HFF-Myc (cell line): ENCODE data around the gene TBC1D22A.

ENCODE experiments used
- DNase-seq: peaks from one replicate; pipeline ENCODE4 v3.0.0-alpha.2; 2011; ENCODE audit warnings: low read depth; ENCODE audit errors: extremely low read depth
- H3K4me3 ChIP-seq: replicated peaks from 2 replicates; pipeline ENCODE4 v1.5.1; 2011; ENCODE audit warnings: low read depth, mild to moderate bottlenecking, control low read depth, low read length
- TF ChIP-seq, protein P1 (sequence below): IDR thresholded peaks from 2 replicates; pipeline ENCODE4 v1.5.1; 2012; ENCODE audit warnings: mild to moderate bottlenecking, low read depth, low read length, control low read depth; ENCODE audit errors: missing control alignments

The TBC1D22A gene

DNA sequence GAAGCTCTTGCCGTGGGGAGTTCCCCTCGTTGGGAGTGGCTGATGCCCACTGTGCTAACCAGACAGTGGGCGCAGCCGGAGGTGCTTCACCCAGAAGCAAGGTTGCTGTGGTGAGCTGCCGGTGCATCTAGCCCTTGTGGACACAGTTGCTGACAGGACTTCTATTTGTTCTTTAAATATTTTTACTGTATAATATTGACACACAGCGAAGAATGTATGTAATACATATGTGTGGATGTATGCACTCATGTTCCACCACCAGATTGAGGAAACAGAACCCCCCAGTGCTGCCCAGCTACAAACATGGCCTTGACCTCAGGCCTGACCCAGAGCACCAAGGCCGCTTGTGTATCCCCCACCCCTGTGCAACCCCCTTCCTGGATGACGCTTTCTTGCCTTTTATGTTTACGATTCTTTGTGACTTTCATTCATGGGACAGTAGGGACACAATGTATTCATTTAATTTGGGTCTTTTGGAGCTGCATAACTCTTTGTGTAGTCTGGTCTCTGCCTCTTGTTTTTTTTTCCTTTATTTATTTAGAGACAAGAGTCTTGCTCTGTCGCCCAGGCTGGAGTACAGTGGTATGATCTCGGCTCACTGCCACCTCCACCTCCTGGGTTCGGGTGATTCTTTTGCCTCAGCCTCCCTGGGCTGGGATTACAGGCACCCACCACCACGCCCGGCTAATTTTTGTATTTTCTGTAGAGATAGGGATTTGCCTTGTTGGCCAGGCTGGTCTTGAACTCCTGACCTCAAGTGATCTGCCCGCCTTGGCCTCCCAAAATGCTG is 132.6 kb downstream of the TBC1D22A start:
- TF ChIP-seq, protein P1, sequence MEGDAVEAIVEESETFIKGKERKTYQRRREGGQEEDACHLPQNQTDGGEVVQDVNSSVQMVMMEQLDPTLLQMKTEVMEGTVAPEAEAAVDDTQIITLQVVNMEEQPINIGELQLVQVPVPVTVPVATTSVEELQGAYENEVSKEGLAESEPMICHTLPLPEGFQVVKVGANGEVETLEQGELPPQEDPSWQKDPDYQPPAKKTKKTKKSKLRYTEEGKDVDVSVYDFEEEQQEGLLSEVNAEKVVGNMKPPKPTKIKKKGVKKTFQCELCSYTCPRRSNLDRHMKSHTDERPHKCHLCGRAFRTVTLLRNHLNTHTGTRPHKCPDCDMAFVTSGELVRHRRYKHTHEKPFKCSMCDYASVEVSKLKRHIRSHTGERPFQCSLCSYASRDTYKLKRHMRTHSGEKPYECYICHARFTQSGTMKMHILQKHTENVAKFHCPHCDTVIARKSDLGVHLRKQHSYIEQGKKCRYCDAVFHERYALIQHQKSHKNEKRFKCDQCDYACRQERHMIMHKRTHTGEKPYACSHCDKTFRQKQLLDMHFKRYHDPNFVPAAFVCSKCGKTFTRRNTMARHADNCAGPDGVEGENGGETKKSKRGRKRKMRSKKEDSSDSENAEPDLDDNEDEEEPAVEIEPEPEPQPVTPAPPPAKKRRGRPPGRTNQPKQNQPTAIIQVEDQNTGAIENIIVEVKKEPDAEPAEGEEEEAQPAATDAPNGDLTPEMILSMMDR: no peak
- no peak overlapping the region for H3K4me3 ChIP-seq
- no peak for DNase-seq

- no peak overlapping the region for H3K4me3 ChIP-seq
- DNase-seq: no peak
- TF ChIP-seq, protein P1: no peak
Measured at GRCh38 chr22:46895753-46896152, 133.3 kb downstream of the TBC1D22A start.

- TF ChIP-seq, protein P1: no peak
- no peak overlapping the region for H3K4me3 ChIP-seq
- DNase-seq: no peak
Measured at GRCh38 chr22:46896166-46896565, 133.7 kb downstream of the TBC1D22A start.

- no peak overlapping the region for H3K4me3 ChIP-seq
- TF ChIP-seq, protein P1: no peak
- no peak for DNase-seq
Measured at GRCh38 chr22:46896568-46897245, 134.3 kb downstream of the TBC1D22A start.

DNA sequence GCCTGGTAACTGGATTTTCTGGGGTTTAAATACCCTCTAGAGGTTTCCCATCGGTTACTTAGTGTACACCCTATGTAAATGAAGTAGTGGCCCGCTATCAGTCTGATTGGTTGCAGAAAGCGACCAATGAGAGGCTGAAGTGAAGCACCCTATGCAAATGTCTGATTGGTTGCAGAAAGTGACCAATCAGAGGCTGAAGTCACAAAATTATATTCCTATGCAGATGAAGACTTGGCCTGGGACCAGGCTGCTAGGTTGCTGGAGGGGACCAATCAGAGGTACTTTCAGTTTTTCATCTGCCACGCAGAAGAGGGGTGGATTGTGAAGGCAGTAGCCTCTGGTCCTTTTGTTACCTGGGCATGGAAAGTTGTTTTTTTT is 134.8 kb downstream of the TBC1D22A start:
- H3K4me3 ChIP-seq: no peak overlapping the region
- no peak for DNase-seq

GRCh38 chr22:46900549-46900948 is 138.1 kb downstream of the TBC1D22A start:
- DNase-seq: no peak
- TF ChIP-seq, protein P1: no peak
- H3K4me3 ChIP-seq: no peak overlapping the region

More for the DNA sequence above, 134.8 kb downstream of the TBC1D22A start:
- TF ChIP-seq, protein P1: no peak
